BJ (cell line): ENCODE results near the gene TKT. TPM values are rescaled to one million over a fixed set of nuclear protein-coding genes. Genes with fewer than 3 reads are reported as not detected.

ENCODE experiments used
- CTCF ChIA-PET: fragments of 350-600 bp; formaldehyde crosslinking; extraction: SDS; loops from one replicate; lab custom pipeline; 2021; ENCODE audit warnings: antibody characterized with exemption, inconsistent platforms; lab: Yijun Ruan, JAX
- POLR2A ChIA-PET: fragments of 300-600 bp; sonication (Branson Sonifier 250); formaldehyde crosslinking; extraction: SDS; loops from one replicate; lab custom pipeline; 2021; ENCODE audit warnings: antibody characterized with exemption; lab: Charles Lee
- DNase-seq: peaks from one replicate; pipeline ENCODE4 v3.0.0-alpha.2; 2011; ENCODE audit warnings: low read depth
- H3K27me3 ChIP-seq: 2 replicates; pipeline ENCODE4 v1.6.0; 2011; ENCODE audit warnings: low read length; ENCODE audit not compliant: control insufficient read depth, insufficient read depth
- H3K36me3 ChIP-seq: 2 replicates; pipeline ENCODE4 v1.5.1; 2011; ENCODE audit warnings: low read length; ENCODE audit not compliant: control insufficient read depth, insufficient read depth
- H3K4me3 ChIP-seq: 2 replicates; pipeline ENCODE4 v1.5.1; 2011; ENCODE audit warnings: low read depth, mild to moderate bottlenecking, control low read depth, low read length
- polyA plus RNA-seq: library from polyadenylated mRNA; depleted of rRNA; stranded (reverse); fragments of >200 nt; gene quantifications from 2 replicates; pipeline ENCODE4 v1.2.3, GENCODE V29; 2011
- TF ChIP-seq, protein P1 (sequence below): IDR thresholded peaks from 2 replicates; pipeline ENCODE4 v1.5.1; 2011; ENCODE audit warnings: low read depth, mild to moderate bottlenecking, control low read depth, inconsistent platforms, low read length, moderate library complexity; ENCODE audit not compliant: insufficient read depth

TKT gene
- polyA plus RNA-seq, 1 experiment: 305 TPM

DNA sequence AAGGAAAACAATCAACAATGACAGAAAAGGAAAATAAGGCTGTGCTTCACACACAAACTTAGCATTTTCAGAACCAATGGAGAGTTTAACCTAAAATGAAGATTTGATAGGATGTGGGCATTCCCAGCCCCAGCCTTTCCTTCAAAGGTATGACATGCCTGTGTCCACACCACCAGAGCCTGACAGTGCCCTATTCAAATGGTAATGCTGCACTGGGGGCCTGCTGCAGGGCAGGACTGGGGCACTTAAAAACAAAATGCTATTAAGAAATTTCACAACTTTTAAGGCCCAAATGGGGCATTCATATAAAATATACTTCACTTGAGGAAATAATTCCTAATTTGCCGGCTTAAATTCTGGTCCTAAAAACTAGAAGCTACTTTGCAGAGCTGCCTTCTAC, 30.9 kb upstream of the TKT start:
- POLR2A ChIA-PET: no interaction called here
- TF ChIP-seq, protein P1, sequence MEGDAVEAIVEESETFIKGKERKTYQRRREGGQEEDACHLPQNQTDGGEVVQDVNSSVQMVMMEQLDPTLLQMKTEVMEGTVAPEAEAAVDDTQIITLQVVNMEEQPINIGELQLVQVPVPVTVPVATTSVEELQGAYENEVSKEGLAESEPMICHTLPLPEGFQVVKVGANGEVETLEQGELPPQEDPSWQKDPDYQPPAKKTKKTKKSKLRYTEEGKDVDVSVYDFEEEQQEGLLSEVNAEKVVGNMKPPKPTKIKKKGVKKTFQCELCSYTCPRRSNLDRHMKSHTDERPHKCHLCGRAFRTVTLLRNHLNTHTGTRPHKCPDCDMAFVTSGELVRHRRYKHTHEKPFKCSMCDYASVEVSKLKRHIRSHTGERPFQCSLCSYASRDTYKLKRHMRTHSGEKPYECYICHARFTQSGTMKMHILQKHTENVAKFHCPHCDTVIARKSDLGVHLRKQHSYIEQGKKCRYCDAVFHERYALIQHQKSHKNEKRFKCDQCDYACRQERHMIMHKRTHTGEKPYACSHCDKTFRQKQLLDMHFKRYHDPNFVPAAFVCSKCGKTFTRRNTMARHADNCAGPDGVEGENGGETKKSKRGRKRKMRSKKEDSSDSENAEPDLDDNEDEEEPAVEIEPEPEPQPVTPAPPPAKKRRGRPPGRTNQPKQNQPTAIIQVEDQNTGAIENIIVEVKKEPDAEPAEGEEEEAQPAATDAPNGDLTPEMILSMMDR: no peak
- H3K36me3 ChIP-seq: peaks cover 9% of the 10 kb centered on the region
- no peak for DNase-seq
- H3K4me3 ChIP-seq: no peak overlapping the region
- H3K27me3 ChIP-seq: no peaks in the 10 kb centered on the region
- CTCF ChIA-PET: no interaction called here

DNA sequence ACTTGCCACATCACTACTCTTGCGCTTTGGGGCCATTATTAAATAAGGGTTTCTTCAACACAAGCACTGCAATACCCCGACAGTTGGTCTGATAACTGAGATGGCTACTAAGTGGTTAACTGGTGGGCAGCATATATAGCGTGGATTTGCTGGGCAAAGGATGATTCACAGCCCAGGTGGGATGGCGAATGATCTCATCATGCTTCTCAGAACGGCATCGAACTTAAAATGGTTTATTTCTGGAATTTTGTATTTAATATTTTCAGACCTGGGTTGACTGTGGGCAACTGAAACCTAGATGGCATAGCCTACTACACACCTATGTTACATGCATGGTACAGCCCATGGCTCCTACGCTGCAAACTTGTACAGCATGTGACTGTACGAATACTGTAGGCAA, 26.8 kb upstream of the TKT start:
- H3K27me3 ChIP-seq: no peaks in the 10 kb centered on the region
- TF ChIP-seq, protein P1: no peak
- CTCF ChIA-PET: no interaction called here
- peaks cover 7% of the 10 kb centered on the region for H3K36me3 ChIP-seq
- POLR2A ChIA-PET: no interaction called here
- no peak for DNase-seq
- no peak overlapping the region for H3K4me3 ChIP-seq

DNA sequence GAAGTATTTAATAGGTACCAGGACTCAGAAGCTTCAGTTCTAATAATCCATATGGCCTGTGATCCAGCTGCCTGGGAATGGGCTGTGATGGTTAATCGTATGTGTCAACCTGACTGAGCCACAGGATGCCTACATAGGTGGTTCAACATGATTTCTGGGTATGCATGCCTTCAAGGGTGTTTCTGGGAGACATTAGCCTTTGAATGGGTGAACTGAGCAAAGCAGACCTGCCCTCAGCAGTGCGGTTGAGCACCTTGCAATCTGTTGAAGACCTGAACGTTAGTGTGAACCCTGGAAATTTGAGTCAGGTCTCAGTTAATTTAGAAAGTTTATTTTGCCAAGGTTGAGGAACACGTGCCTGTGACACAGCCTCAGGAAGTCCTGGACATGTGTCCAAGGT, 22.8 kb upstream of the TKT start:
- TF ChIP-seq, protein P1: no peak
- CTCF ChIA-PET: no interaction called here
- H3K27me3 ChIP-seq: no peaks in the 10 kb centered on the region
- no peaks in the 10 kb centered on the region; the same call in 1 of the 2 replicates for H3K36me3 ChIP-seq
- no peak for DNase-seq
- no peak overlapping the region for H3K4me3 ChIP-seq
- POLR2A ChIA-PET: no interaction called here

DNA sequence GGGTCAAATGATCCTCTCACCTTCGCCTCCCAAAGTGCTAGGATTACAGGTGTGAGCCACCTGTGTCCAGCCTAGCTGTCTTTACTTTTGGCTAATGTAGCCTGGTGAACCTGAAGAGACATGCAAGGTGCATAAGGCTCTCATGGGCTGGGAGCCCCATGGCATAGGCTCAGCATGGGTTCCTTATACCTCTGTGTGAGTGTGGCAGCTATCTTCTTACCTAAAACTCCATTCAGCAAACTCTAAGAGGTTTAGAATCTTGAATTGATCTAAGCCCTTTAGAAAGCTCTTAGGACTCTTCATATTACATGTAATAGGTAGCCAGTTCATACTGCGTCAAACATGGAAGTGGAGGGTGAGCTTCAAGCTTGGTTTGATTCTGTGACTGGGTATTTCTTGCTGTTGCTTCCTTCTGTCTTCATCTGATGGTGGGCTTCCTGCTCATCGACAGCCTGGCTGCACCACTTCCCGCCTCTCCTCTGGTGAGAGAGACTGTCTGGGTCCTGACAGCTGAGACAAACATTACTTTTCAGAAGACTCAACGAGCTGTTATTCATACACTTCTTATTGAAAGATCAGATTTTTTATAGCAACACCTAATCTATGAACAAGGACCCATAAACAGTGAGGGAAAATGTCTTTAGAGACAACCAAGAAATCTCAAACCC, 19.2 kb upstream of the TKT start:
- CTCF ChIA-PET: interaction anchor here (0.6 to 1.2 kb wide), 2 partner anchors 27 to 33 kb away, joined by 3 read pairs; no protein-coding TSS in a partner anchor
- Histone ChIP-seq H3K36me3 (no peaks in the 10 kb centered on the region), H3K4me3 (no peak overlapping the region), H3K27me3 (no peaks in the 10 kb centered on the region)
- TF ChIP-seq, protein P1: no peak
- no peak for DNase-seq
- POLR2A ChIA-PET: no interaction called here

DNA sequence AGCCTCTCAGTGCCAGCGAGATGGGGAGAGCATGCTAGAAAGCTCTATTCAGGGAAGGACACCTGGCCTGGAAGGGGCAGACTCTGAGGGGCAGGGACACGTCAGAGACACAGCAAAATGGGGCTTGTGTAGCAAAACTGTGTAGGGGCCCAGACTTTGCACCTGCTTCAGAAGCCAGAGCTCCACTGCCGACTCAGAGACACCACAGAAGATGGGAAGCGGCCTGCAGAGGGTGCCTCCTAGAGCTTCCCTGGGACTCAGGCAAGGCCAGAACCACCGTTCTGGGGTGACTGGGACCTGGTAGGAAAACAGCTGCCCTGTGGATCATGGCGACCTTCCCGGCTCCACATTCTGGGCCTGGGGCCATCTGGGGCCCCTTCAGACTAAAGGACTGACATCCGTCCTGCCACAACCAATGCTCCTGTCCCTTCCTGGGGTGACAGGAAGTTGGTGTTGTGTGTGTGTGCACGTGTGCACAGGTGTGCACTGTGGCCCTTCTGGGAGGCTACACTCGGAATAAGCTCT, 17.4 kb upstream of the TKT start:
- Histone ChIP-seq H3K36me3 (no peaks in the 10 kb centered on the region), H3K27me3 (no peaks in the 10 kb centered on the region), H3K4me3 (no peak overlapping the region)
- DNase-seq: no peak
- TF ChIP-seq, protein P1: no peak
- ChIA-PET CTCF (interaction anchor here (1.0 to 1.4 kb wide), 2 partner anchors 53 to 159 kb away, joined by 3 to 6 read pairs; no protein-coding TSS in a partner anchor), POLR2A (no interaction called here)
